OCI-LY3 (cell line): ENCODE measurements around the gene STIL.

Source experiments
- CTCF ChIP-seq: fragments of 200-600, 300-600 bp; sonication (generic); IDR thresholded peaks from 2 replicates; pipeline ENCODE4 v1.5.1; 2014; ENCODE audit warnings: antibody characterized with exemption, low read length, low read depth
- EZH2phosphoT487 ChIP-seq: fragments of 200-600 bp; shearing (Covaris generic); IDR thresholded peaks from 2 replicates; pipeline ENCODE4 v1.6.1; 2018; ENCODE audit warnings: antibody characterized with exemption, mixed run types, low read depth

- TF ChIP-seq CTCF, result no peak
- TF ChIP-seq EZH2phosphoT487, result no peak
Observed at GRCh38 chr1:47219001-47219400, 94.9 kb downstream of the STIL start.
